Measurements from ENCODE around the gene CIC. TPM values are rescaled to one million over a fixed set of nuclear protein-coding genes. Genes with fewer than 3 reads are reported as not detected.

CIC gene
- total RNA-seq, 2 donors from 2014 or later, result 47.8 to 54.6 TPM

GRCh38 chr19:42311657-42312056, 42.6 kb downstream of the CIC start:
- Histone ChIP-seq H3K9ac (ENCODE audit: low read depth in 2 of 2, low read length in 2 of 2) (no peak overlapping the region), H3K4me3 (no peak overlapping the region), H3K9me3 (no peaks in the 10 kb centered on the region), H3K36me3 (no peaks in the 10 kb centered on the region), H3K27ac (no peak overlapping the region), H3K27me3 (peaks cover 9% of the 10 kb centered on the region), H3K4me1 (no peaks in the 10 kb centered on the region)
- intact Hi-C loops (cut with DNase I), result no loop called here
- TF ChIP-seq CTCF (IDR thresholded peaks at IDR 0.05), result no peak
- no peak for DNase-seq

GRCh38 chr19:42312370-42312769, 43.3 kb downstream of the CIC start:
- H3K27me3 ChIP-seq, result peaks cover 9% of the 10 kb centered on the region
- intact Hi-C loops (cut with DNase I), result no loop called here
- no peak overlapping the region for H3K4me3 ChIP-seq
- H3K4me1 ChIP-seq, result no peaks in the 10 kb centered on the region
- H3K9ac ChIP-seq (ENCODE audit: low read depth in 2 of 2, low read length in 2 of 2), result no peak overlapping the region
- no peak for DNase-seq
- no peak for TF ChIP-seq CTCF (IDR thresholded peaks at IDR 0.05)
- no peaks in the 10 kb centered on the region for H3K36me3 ChIP-seq
- H3K27ac ChIP-seq, result no peak overlapping the region
- no peaks in the 10 kb centered on the region for H3K9me3 ChIP-seq

GRCh38 chr19:42313096-42313839, 44.2 kb downstream of the CIC start, which contains the start of gene TMEM145:
Gene TMEM145 (plus strand): TSS chr19:42313309. CDS start chr19:42313377, 68 bp downstream.
- no peak for TF ChIP-seq CTCF (IDR thresholded peaks at IDR 0.05)
- intact Hi-C loops (cut with DNase I), result no loop called here
- Histone ChIP-seq H3K9ac (ENCODE audit: low read depth in 2 of 2, low read length in 2 of 2) (no peak within 1 kb of the TSS), H3K9me3 (no peaks in the 10 kb centered on the region), H3K27ac (no peak within 1 kb of the TSS), H3K4me1 (no peaks in the 10 kb centered on the region), H3K4me3 (peak within 1 kb of the TSS; percentile 43), H3K36me3 (no peaks in the 10 kb centered on the region), H3K27me3 (peaks cover 9% of the 10 kb centered on the region)
- no peak for DNase-seq

GRCh38 chr19:42313840-42314755, 45.0 kb downstream of the CIC start:
- Histone ChIP-seq H3K9ac (ENCODE audit: low read depth in 2 of 2, low read length in 2 of 2) (no peak overlapping the region), H3K4me1 (no peaks in the 10 kb centered on the region), H3K27ac (no peak overlapping the region), H3K4me3 (no peak overlapping the region), H3K27me3 (peaks cover 9% of the 10 kb centered on the region), H3K9me3 (no peaks in the 10 kb centered on the region), H3K36me3 (no peaks in the 10 kb centered on the region)
- DNase-seq, result no peak
- intact Hi-C loops (cut with DNase I), result no loop called here
- TF ChIP-seq CTCF (IDR thresholded peaks at IDR 0.05), result no peak

GRCh38 chr19:42315024-42315423, 46.0 kb downstream of the CIC start:
- Histone ChIP-seq H3K27ac (no peak overlapping the region), H3K27me3 (peaks cover 9% of the 10 kb centered on the region), H3K36me3 (no peaks in the 10 kb centered on the region), H3K4me1 (no peaks in the 10 kb centered on the region), H3K9ac (ENCODE audit: low read depth in 2 of 2, low read length in 2 of 2) (no peak overlapping the region), H3K4me3 (no peak overlapping the region), H3K9me3 (no peaks in the 10 kb centered on the region)
- no peak for DNase-seq
- intact Hi-C loops (cut with DNase I), result no loop called here
- no peak for TF ChIP-seq CTCF (IDR thresholded peaks at IDR 0.05)
